Hepatocyte (in vitro differentiated cells): Measurements from ENCODE around the gene KDM1A. TPM values are rescaled to one million over a fixed set of nuclear protein-coding genes. Genes with fewer than 3 reads are reported as not detected.

Source experiments
- DNase-seq: peaks from one replicate; pipeline ENCODE4 v3.0.0-alpha.2; 2016; ENCODE audit warnings: low spot score
- H2AFZ ChIP-seq: fragments of 200-600 bp; sonication (generic); 2 replicates; pipeline ENCODE4 v1.6.0; 2016; ENCODE audit warnings: antibody characterized with exemption, mild to moderate bottlenecking
- H3K27ac ChIP-seq: fragments of 200-600 bp; sonication (generic); 2 replicates; pipeline ENCODE4 v1.5.1; 2016; ENCODE audit warnings: mild to moderate bottlenecking
- H3K27me3 ChIP-seq: fragments of 200-600 bp; sonication (generic); 2 replicates; pipeline ENCODE4 v1.6.1; 2016
- H3K36me3 ChIP-seq: fragments of 200-600 bp; sonication (generic); replicated peaks from 2 replicates; pipeline ENCODE4 v1.5.1; 2016; ENCODE audit warnings: low read depth; ENCODE audit not compliant: insufficient read depth
- H3K4me1 ChIP-seq: fragments of 200-600 bp; sonication (generic); 2 replicates; pipeline ENCODE4 v1.5.1; 2016; ENCODE audit warnings: mild to moderate bottlenecking, moderate library complexity; ENCODE audit not compliant: insufficient read depth
- H3K4me2 ChIP-seq: fragments of 200-600 bp; sonication (generic); 2 replicates; pipeline ENCODE4 v1.6.0; 2016
- H3K4me3 ChIP-seq: fragments of 200-600 bp; sonication (generic); 2 replicates; pipeline ENCODE4 v1.5.1; 2016; ENCODE audit warnings: mild to moderate bottlenecking
- H3K79me2 ChIP-seq: fragments of 200-600 bp; sonication (generic); 2 replicates; pipeline ENCODE4 v1.6.0; 2017; ENCODE audit warnings: mild to moderate bottlenecking
- H3K9me2 ChIP-seq: fragments of 200-600 bp; sonication (generic); replicated peaks from 2 replicates; pipeline ENCODE4 v1.6.0; 2017; ENCODE audit warnings: mild to moderate bottlenecking; ENCODE audit not compliant: insufficient read depth
- H3K9me3 ChIP-seq: fragments of 200-600 bp; sonication (generic); 2 replicates; pipeline ENCODE4 v1.5.1; 2016; ENCODE audit warnings: low read depth, mild to moderate bottlenecking
- H4K20me1 ChIP-seq: fragments of 200-600 bp; sonication (generic); 2 replicates; pipeline ENCODE4 v1.6.0; 2016; ENCODE audit warnings: mild to moderate bottlenecking; ENCODE audit not compliant: insufficient read depth, poor library complexity, severe bottlenecking
- EZH2 ChIP-seq: fragments of 200-600 bp; sonication (generic); IDR thresholded peaks from 2 replicates; pipeline ENCODE4 v1.6.1; 2016; ENCODE audit warnings: antibody characterized with exemption, mild to moderate bottlenecking, borderline replicate concordance
- EZH2phosphoT487 ChIP-seq: fragments of 200-600 bp; sonication (generic); IDR thresholded peaks from one replicate; pipeline ENCODE4 v1.6.1; 2018; ENCODE audit warnings: antibody characterized with exemption, mild to moderate bottlenecking, low read depth, moderate library complexity; ENCODE audit not compliant: unreplicated experiment, severe bottlenecking
- WGBS: methylation state at CpG from one replicate; pipeline ENCODE4 v1.1.6; 2016; ENCODE audit warnings: low lambda C conversion rate; ENCODE audit errors: missing lambda C conversion rate; 5-methylcytosine and 5-hydroxymethylcytosine counted together
- polyA plus RNA-seq: library from polyadenylated mRNA; unstranded; fragments of >200 nt; fragmentation: Nextera tagmentation; extraction: Ambion mirVana; gene quantifications from 2 replicates; pipeline ENCODE4 v1.2.1, GENCODE V29; 2016
- total RNA-seq: library from RNA; depleted of rRNA; stranded (reverse); fragments of >200 nt; gene quantifications from 2 replicates; pipeline ENCODE4 v1.2.3, GENCODE V29; 2014
- TF ChIP-seq, protein P1 (sequence below): fragments of 200-600 bp; sonication (generic); IDR thresholded peaks from 2 replicates; pipeline ENCODE4 v1.5.1; 2016; ENCODE audit warnings: antibody characterized with exemption, mild to moderate bottlenecking; ENCODE audit not compliant: poor library complexity

Gene KDM1A
- total and polyA plus RNA-seq, 2 experiments from 2014 or later = 64.5 to 97.9 TPM

DNA sequence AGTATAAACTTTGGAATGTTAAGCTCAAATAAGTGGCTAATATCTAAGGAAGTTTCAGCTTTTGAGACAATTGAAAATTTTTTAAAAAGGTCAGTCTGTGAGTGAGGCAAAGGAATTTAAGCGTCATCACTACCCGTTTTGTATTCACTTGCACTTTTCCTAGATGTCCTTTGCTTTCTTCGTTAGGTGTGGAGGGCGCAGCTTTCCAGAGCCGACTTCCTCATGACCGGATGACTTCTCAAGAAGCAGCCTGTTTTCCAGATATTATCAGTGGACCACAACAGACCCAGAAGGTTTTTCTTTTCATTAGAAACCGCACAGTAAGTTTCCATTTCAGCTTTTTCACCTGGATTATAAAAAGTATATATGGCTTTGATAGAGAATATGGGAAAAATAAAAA, 30.9 kb downstream of the KDM1A start:
- no peak overlapping the region for H3K4me2 ChIP-seq
- no peak overlapping the region for H2AFZ ChIP-seq
- no peaks in the 10 kb centered on the region for H3K36me3 ChIP-seq
- H3K9me2 ChIP-seq = no peaks in the 10 kb centered on the region
- H4K20me1 ChIP-seq = peaks cover 30% of the 10 kb centered on the region
- H3K27ac ChIP-seq = no peak overlapping the region
- no peak overlapping the region for H3K4me3 ChIP-seq
- no peaks in the 10 kb centered on the region for H3K4me1 ChIP-seq
- TF ChIP-seq, protein P1, sequence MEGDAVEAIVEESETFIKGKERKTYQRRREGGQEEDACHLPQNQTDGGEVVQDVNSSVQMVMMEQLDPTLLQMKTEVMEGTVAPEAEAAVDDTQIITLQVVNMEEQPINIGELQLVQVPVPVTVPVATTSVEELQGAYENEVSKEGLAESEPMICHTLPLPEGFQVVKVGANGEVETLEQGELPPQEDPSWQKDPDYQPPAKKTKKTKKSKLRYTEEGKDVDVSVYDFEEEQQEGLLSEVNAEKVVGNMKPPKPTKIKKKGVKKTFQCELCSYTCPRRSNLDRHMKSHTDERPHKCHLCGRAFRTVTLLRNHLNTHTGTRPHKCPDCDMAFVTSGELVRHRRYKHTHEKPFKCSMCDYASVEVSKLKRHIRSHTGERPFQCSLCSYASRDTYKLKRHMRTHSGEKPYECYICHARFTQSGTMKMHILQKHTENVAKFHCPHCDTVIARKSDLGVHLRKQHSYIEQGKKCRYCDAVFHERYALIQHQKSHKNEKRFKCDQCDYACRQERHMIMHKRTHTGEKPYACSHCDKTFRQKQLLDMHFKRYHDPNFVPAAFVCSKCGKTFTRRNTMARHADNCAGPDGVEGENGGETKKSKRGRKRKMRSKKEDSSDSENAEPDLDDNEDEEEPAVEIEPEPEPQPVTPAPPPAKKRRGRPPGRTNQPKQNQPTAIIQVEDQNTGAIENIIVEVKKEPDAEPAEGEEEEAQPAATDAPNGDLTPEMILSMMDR = no peak
- TF ChIP-seq EZH2 (no peak), EZH2phosphoT487 (no peak)
- no peaks in the 10 kb centered on the region for H3K9me3 ChIP-seq
- WGBS = 87% methylated on average over 7 of the region's 7 CpGs
- DNase-seq = no peak
- no peaks in the 10 kb centered on the region for H3K27me3 ChIP-seq
- peaks cover 78% of the 10 kb centered on the region for H3K79me2 ChIP-seq

DNA sequence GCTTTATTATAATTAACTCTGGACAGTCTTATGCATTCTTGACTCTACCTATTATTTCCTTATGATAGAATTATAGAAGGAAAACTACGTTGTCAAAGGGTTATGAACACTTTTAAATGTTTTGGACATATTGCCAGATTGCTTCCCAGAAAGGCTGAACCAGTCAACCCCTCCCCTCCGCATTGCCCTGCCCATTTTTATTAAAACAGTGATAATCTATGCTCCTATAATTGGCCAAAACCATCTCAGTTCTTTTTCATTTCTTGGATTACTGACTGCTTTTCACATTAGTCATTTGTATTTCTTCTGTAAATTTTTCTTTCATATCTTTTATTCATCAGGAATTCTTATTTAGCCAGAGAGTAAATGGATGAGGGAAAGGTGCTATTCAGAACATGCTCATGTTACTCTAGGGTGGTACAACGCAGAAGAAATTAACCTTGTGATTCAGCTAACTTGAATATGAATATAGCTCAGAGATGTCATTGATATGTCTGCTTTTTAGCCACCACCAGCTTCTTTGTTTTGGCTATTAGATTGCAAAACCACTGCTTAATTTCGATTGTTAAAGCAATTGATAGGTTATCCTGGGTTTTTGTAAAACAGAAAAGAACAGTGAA, 32.1 kb downstream of the KDM1A start:
- no peak for DNase-seq
- Histone ChIP-seq H2AFZ (no peak overlapping the region), H3K9me3 (no peaks in the 10 kb centered on the region), H3K79me2 (peaks cover 66% of the 10 kb centered on the region), H3K9me2 (no peaks in the 10 kb centered on the region), H3K4me3 (no peak overlapping the region), H3K27me3 (no peaks in the 10 kb centered on the region), H3K4me1 (no peaks in the 10 kb centered on the region), H3K27ac (no peak overlapping the region), H3K36me3 (no peaks in the 10 kb centered on the region), H3K4me2 (no peak overlapping the region), H4K20me1 (peaks cover 24% of the 10 kb centered on the region)
- WGBS = 93% methylated on average over 4 of the region's 4 CpGs
- TF ChIP-seq, protein P1 = no peak
- TF ChIP-seq EZH2 (no peak), EZH2phosphoT487 (no peak)

- no peak overlapping the region for H3K27ac ChIP-seq
- no peak overlapping the region for H3K4me3 ChIP-seq
- TF ChIP-seq, protein P1 = no peak
- TF ChIP-seq EZH2 (no peak), EZH2phosphoT487 (no peak)
- peaks cover 6% of the 10 kb centered on the region for H4K20me1 ChIP-seq
- H3K4me2 ChIP-seq = no peak overlapping the region
- H2AFZ ChIP-seq = no peak overlapping the region
- H3K27me3 ChIP-seq = no peaks in the 10 kb centered on the region
- H3K4me1 ChIP-seq = no peaks in the 10 kb centered on the region
- no peak for DNase-seq
- H3K9me3 ChIP-seq = no peaks in the 10 kb centered on the region
- H3K36me3 ChIP-seq = no peaks in the 10 kb centered on the region
- peaks cover 22% of the 10 kb centered on the region for H3K79me2 ChIP-seq
- no peaks in the 10 kb centered on the region for H3K9me2 ChIP-seq
- 98% methylated on average over 5 of the region's 5 CpGs for WGBS
These were observed 38.0 kb downstream of the KDM1A start for GRCh38 chr1:23057301-23057700.
